GM12891 (cell line): ENCODE results near the gene SDE2.

Experiments used
- PAX5 ChIP-seq: IDR thresholded peaks from 2 replicates; pipeline ENCODE4 v1.6.1; 2011; ENCODE audit warnings: low read length, moderate library complexity, mild to moderate bottlenecking; ENCODE audit not compliant: insufficient read depth, severe bottlenecking
- POLR2A ChIP-seq: IDR thresholded peaks from 2 replicates; pipeline ENCODE4 v1.6.1; 2011; ENCODE audit warnings: low read depth, low read length, control low read depth
- POLR2AphosphoS5 ChIP-seq: IDR thresholded peaks from 2 replicates; pipeline ENCODE4 v1.6.1; 2011; ENCODE audit warnings: low read depth, low read length, control low read depth
- SPI1 ChIP-seq: IDR thresholded peaks from 2 replicates; pipeline ENCODE4 v1.6.1; 2011; ENCODE audit warnings: low read depth, low read length, control low read depth
- TAF1 ChIP-seq: IDR thresholded peaks from 2 replicates; pipeline ENCODE4 v1.6.1; 2011; ENCODE audit warnings: low read depth, low read length, control low read depth

- no peak for TF ChIP-seq TAF1
- TF ChIP-seq POLR2AphosphoS5: no peak
- no peak for TF ChIP-seq POLR2A
- TF ChIP-seq SPI1: peak; percentile 67
- TF ChIP-seq PAX5: no peak
These were observed 56.6 kb downstream of the SDE2 start for GRCh38 chr1:225942574-225942973.
